GM19193 (cell line): ENCODE measurements around the gene LIME1.

Experiments
- POLR2A ChIP-seq: IDR thresholded peaks from 4 replicates; pipeline ENCODE4 v1.6.1; 2011; ENCODE audit not compliant: insufficient read depth, insufficient read length; ENCODE audit errors: extremely low read depth

LIME1 gene

DNA sequence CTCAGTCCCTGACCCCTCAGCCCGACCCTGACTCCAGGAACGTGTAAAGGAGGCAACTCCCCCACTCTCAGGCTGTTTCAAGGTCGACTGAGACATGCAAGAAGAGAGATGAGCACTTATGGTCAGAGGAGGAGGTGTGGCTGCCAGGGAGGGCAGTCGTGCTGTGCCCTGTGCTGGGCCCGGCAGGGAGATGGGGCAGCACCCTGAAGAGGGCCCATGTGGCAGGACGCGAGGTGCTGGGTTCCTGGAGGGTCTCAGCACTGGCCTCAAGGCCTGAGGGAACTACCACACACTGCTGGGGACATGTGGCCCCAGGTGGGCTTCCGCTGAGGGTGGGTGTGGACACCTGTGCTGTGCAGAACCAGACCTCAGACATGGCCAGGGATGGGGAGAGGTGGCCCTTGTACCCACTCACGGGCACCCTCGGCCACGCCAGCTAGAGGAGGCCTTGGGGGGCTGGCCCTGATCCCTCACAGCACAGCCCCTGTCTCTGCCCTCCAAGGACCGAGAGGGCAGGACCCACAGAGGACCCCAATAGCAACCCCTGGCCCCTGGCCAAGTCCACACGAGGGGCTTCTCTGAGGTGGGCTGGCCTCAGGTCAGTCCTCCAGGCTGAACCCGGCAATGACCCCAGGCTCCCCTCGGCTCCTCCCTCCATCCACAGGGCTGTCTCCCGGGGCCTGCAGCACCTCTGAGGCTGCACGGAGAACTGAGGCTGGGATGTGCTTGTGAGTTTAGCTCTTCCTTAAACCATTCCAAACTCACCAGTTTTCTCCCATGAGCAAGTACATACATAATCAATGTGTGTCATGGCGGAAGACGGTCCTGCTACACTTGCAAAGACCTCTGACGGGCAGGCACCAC is 11.8 kb downstream of the LIME1 start:
- TF ChIP-seq POLR2A, result no peak

DNA sequence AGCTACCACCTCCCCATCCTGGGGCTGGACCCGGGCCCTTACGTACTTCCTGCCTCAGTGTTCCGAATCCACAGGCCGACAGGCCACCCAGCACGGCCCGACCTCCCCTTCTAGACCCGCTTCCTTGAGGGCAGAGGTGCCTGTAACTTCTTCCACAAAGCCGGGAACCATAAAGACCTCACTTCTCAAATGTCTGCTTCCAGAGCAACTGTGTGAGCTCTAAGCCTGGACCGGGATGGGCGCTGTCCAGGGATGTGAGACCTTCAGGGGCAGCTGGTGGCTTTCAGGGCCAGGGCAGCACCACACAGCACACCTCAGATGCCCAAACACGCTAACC is 12.4 kb downstream of the LIME1 start:
- no peak for TF ChIP-seq POLR2A

DNA sequence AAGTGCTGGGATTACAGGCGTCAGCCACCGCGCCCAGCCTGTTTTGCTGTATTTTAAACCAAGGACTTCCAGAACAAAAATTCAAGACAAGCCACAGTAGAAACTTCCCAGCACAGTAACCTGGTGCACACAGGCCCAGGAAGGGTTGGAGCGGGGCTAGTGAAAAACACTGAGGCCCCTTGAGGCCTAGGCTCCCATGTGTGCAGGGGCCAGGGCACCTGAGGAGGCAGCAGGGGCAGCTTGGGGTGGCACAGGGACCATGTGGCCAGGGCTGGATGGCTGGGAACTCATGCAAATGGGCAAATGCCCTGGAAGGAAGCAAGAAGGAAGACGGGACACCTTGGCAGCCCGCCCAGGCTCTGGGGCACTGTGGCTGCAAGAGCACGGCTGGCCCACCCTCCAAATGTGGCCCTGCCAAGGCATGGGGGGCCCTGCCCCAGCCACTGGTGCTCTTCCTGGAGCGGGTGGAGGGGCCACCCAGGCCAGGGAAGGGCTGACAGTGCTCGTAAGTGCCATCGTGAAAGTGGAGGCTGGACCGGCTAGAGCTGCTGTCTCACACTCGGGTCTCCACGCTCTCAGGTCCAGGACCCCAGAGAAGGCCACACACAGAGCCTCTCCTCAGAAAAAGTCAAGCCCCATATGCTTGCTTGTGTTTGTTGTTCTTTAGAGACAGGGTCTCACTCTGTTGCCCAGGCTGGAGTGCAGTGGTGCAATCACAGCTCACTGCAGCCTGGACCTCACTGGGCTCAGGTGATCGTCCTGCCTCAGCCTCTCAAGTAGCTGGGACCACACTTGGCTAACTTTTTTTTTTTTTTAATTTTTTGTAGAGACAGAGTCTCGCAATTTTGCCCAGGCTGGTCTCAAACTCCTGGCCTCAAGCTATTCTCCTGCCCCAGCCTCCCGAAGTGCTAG is 13.4 kb downstream of the LIME1 start:
- TF ChIP-seq POLR2A, result no peak

- no peak for TF ChIP-seq POLR2A
Measured at GRCh38 chr20:63750807-63751470, 14.5 kb downstream of the LIME1 start.

GRCh38 chr20:63751471-63752271 is 15.2 kb downstream of the LIME1 start:
- no peak for TF ChIP-seq POLR2A

DNA sequence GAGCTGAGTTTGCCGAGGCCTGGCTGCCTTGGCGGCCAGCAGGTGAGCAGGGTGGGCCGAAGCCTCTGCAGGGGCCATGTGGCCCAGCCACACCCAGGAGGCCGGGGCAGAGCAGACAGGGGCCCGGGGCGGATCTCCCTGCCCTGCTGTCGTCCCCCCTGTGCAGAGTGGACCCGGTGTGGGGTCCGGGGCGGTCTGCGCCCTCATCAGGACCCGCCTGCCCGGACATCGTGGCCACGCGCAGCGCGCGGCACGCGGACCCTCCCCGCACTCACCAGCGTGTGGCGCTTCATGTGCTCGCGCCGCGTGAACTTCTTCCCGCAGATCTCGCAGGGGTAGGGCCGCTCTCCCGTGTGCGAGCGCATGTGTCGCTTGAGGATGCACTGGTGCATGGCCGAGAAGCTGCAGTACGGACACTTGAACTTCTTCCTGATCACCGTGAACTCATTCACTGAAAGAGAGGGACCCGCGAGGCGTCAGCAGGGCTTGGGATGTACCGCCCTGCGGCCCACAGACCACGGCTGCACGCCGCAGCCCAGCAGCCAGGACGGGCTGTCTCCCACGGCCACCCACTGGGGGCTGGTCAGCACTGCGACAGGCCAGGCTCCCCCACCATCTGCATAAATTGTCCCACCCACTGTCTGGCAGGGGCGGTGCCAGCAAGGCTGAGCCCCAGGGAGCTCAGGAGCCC is 16.1 kb downstream of the LIME1 start:
- TF ChIP-seq POLR2A, result no peak

- TF ChIP-seq POLR2A, result no peak
Measured at GRCh38 chr20:63753381-63753780, 16.9 kb downstream of the LIME1 start.

DNA sequence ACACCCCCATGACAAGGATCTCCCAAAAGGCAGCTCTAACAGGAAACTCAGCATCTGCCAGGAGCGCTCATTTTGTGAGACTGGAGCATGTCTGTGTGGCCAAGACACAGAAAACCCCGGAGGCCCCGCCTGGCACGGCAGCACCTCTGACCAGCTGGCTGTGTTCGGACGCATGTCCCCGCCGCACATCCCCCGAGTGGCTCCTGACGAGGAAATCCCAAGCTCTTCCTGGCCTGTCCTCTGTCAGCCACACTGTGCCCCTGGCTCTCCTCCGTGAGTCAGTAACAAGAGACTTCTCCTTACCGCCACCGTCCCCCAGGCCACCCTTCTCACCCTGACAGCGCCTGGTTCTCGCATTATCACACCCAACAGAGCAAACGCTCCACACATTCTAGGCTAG is 17.5 kb downstream of the LIME1 start:
- TF ChIP-seq POLR2A, result no peak

GRCh38 chr20:63755933-63756647 is 19.6 kb downstream of the LIME1 start:
- no peak for TF ChIP-seq POLR2A

GRCh38 chr20:63756648-63756991 is 20.2 kb downstream of the LIME1 start:
- no peak for TF ChIP-seq POLR2A

GRCh38 chr20:63758152-63758551 is 21.7 kb downstream of the LIME1 start:
- TF ChIP-seq POLR2A, result no peak

- TF ChIP-seq POLR2A, result no peak
Measured at GRCh38 chr20:63759377-63759901, 23.0 kb downstream of the LIME1 start.
